ENCODE data around the gene ATP13A2. TPM values are rescaled to one million over a fixed set of nuclear protein-coding genes. Genes with fewer than 3 reads are reported as not detected.

ATP13A2 gene
- total and polyA plus RNA-seq, 2 experiments from 2014 or later: 29.6 to 32.4 TPM

DNA sequence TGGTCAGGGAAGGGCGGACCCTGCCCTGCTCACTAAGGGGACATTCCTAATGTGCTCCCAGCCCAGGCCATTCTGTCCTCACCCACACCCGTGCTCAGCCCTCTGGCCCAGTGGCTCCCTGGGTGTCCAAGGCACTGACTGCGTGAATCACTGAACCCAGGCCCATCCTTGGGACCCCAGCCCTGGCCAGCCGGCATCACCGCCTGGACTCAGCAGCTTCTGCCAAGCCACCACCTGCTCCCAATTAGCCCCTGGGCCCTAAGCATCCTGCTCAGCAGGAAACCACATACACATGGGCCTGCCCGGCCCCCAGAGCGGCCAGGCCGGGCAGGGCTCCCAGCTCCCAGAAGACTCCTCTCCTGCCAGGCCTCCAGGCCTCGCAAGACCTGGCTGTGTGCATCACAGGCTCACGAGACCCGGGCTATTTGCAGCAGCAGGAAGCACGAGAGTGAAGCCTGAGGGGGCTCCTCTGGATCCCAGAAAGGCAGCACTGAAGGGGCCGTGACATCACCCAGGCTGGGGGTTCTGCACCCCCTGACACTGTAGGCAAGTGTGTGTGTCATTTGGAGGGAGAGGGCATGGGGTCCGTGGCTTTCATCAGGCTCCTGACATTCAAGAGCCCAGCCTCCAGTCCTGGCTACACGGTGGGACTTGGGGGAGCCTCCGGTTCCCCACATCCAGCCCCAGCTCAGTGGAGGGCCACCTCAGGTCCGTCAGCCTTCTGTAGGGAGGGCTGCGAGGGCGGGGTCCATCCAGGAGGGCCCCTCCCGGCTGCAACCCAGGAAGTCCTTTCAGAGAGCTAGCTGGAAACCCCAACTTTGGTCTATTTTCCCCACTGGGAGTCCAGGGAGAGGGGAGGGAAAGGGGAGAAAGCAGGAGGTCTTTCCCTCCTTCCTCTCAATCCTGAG, 32.9 kb downstream of the ATP13A2 start:
- peak overlapping the region; percentile 95 for H3K9ac ChIP-seq
- DNase-seq: peak; percentile 96
- no peaks in the 10 kb centered on the region for H3K9me2 ChIP-seq (ENCODE audit: insufficient read depth)
- H3K27me3 ChIP-seq (replicated peaks; ENCODE audit: insufficient read depth): no peaks in the 10 kb centered on the region
- no peaks in the 10 kb centered on the region for H4K20me1 ChIP-seq (ENCODE audit: insufficient read depth)
- H2AFZ ChIP-seq: no peak overlapping the region
- H3K36me3 ChIP-seq (ENCODE audit: low read depth): no peaks in the 10 kb centered on the region
- peaks cover 23% of the 10 kb centered on the region for H3K4me1 ChIP-seq (ENCODE audit: insufficient read depth)
- H3K27ac ChIP-seq: peak overlapping the region; percentile 98
- 3 to 7% methylated on average over 19 to 20 of the region's 20 CpGs for WGBS, 2 experiments (ENCODE audit: low coverage in 1 of 2, low lambda C conversion rate in 2 of 2, missing lambda C conversion rate in 2 of 2)
- peaks cover 22% of the 10 kb centered on the region for H3F3A ChIP-seq (ENCODE audit: insufficient read depth)
- H3K79me2 ChIP-seq (ENCODE audit: insufficient read depth): peaks cover 45% of the 10 kb centered on the region
- no peaks in the 10 kb centered on the region for H3K9me3 ChIP-seq (ENCODE audit: low read depth)
- peak overlapping the region; percentile 88 for H3K4me3 ChIP-seq
- TF ChIP-seq EZH2 (IDR thresholded peaks at IDR 0.05; ENCODE audit: insufficient read depth, poor library complexity, severe bottlenecking): no peak
- no peak for TF ChIP-seq EZH2phosphoT487 (IDR thresholded peaks at IDR 0.05; ENCODE audit: insufficient read depth, low read depth)
- in situ Hi-C loops (cut with MboI): no loop called here
- peak overlapping the region; percentile 93 for H3K4me2 ChIP-seq (ENCODE audit: unreplicated experiment)

DNA sequence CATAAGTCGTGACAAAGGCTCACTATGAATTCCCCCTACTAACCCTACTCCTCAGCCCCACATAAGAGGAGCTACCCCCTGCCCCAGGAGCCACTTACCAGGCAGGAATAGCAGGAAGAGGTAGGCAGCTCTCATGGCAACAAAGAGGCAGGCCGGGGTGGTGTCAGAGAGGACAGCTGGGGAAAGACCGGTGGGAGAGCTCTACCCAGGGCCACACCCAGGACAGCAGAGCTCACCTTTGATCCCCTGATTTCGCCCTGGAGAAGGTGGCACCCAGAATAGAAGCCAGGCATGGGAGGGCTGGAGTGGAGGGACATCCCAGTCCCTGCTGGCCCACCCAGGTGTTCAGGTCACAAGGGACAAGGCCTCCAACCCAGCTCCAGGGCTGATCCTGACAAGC, 33.6 kb downstream of the ATP13A2 start:
- peaks cover 23% of the 10 kb centered on the region for H3K4me1 ChIP-seq (ENCODE audit: insufficient read depth)
- H3K9me3 ChIP-seq (ENCODE audit: low read depth): no peaks in the 10 kb centered on the region
- H3K9ac ChIP-seq: peak overlapping the region; percentile 95
- no peaks in the 10 kb centered on the region for H3K27me3 ChIP-seq (replicated peaks; ENCODE audit: insufficient read depth)
- no peak for DNase-seq
- WGBS, 2 experiments (ENCODE audit: low coverage in 1 of 2, low lambda C conversion rate in 2 of 2, missing lambda C conversion rate in 2 of 2): 93 to 100% methylated on average over 3 to 4 of the region's 4 CpGs
- H3K27ac ChIP-seq: peak overlapping the region; percentile 98
- H2AFZ ChIP-seq: no peak overlapping the region
- H3K79me2 ChIP-seq (ENCODE audit: insufficient read depth): peaks cover 45% of the 10 kb centered on the region
- no peak for TF ChIP-seq EZH2phosphoT487 (IDR thresholded peaks at IDR 0.05; ENCODE audit: insufficient read depth, low read depth)
- TF ChIP-seq EZH2 (IDR thresholded peaks at IDR 0.05; ENCODE audit: insufficient read depth, poor library complexity, severe bottlenecking): no peak
- peak overlapping the region; percentile 93 for H3K4me2 ChIP-seq (ENCODE audit: unreplicated experiment)
- in situ Hi-C loops (cut with MboI): no loop called here
- H3K9me2 ChIP-seq (ENCODE audit: insufficient read depth): no peaks in the 10 kb centered on the region
- H3K36me3 ChIP-seq (ENCODE audit: low read depth): no peaks in the 10 kb centered on the region
- no peaks in the 10 kb centered on the region for H4K20me1 ChIP-seq (ENCODE audit: insufficient read depth)
- H3F3A ChIP-seq (ENCODE audit: insufficient read depth): peaks cover 21% of the 10 kb centered on the region
- peak overlapping the region; percentile 88 for H3K4me3 ChIP-seq

DNA sequence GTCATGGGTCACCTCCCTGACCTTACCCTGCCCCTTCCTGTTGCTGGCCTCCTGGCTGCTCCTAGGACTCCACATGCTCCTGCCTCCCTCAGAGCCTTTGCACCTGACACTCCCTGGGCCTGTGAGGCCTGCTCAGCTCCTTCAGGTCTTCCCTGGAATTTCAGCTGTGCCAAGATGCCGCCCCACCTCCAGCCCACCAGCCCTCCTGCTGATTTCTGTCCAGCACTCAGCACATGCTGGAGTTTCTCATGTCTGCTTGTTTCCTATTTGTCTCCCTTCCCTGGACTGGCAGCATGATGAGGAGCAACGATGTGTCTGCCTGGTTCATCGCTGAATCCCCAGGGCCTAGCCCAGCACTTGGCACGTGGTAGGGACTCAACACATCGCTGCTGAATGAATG, 34.4 kb downstream of the ATP13A2 start:
- no peak overlapping the region for H3K27ac ChIP-seq
- H2AFZ ChIP-seq: no peak overlapping the region
- no peaks in the 10 kb centered on the region for H4K20me1 ChIP-seq (ENCODE audit: insufficient read depth)
- no peaks in the 10 kb centered on the region for H3K9me2 ChIP-seq (ENCODE audit: insufficient read depth)
- no peak for DNase-seq
- H3K36me3 ChIP-seq (ENCODE audit: low read depth): no peaks in the 10 kb centered on the region
- in situ Hi-C loops (cut with MboI): no loop called here
- peaks cover 23% of the 10 kb centered on the region for H3K4me1 ChIP-seq (ENCODE audit: insufficient read depth)
- peaks cover 16% of the 10 kb centered on the region for H3F3A ChIP-seq (ENCODE audit: insufficient read depth)
- H3K4me3 ChIP-seq: no peak overlapping the region
- peaks cover 45% of the 10 kb centered on the region for H3K79me2 ChIP-seq (ENCODE audit: insufficient read depth)
- no peak overlapping the region for H3K9ac ChIP-seq
- TF ChIP-seq EZH2 (IDR thresholded peaks at IDR 0.05; ENCODE audit: insufficient read depth, poor library complexity, severe bottlenecking) (no peak), EZH2phosphoT487 (IDR thresholded peaks at IDR 0.05; ENCODE audit: insufficient read depth, low read depth) (no peak)
- 80 to 81% methylated on average over 5 of the region's 5 CpGs for WGBS, 2 experiments (ENCODE audit: low coverage in 1 of 2, low lambda C conversion rate in 2 of 2, missing lambda C conversion rate in 2 of 2)
- no peaks in the 10 kb centered on the region for H3K27me3 ChIP-seq (replicated peaks; ENCODE audit: insufficient read depth)
- H3K4me2 ChIP-seq (ENCODE audit: unreplicated experiment): no peak overlapping the region
- no peaks in the 10 kb centered on the region for H3K9me3 ChIP-seq (ENCODE audit: low read depth)

DNA sequence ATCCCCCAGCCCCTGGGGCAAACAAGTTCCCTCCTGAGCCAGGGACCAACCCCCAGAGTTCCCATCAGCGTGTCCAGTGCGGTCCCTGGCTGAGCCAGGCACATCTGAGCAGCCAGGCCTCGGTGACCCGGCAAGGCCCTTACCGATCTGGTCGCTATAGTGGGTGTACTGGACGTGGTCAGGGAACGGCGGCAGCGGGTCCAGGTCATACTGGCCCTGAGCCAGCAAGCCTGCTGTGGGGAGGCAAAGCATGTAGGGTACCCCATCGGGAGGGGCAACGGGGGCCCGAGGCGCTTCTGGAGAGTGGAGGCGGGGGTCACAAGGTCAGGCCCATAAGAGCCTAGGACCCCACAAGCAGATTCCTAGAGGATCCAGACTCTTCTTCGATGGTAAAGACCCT, 34.8 kb downstream of the ATP13A2 start:
- peaks cover 11% of the 10 kb centered on the region for H3F3A ChIP-seq (ENCODE audit: insufficient read depth)
- TF ChIP-seq EZH2 (IDR thresholded peaks at IDR 0.05; ENCODE audit: insufficient read depth, poor library complexity, severe bottlenecking) (no peak), EZH2phosphoT487 (IDR thresholded peaks at IDR 0.05; ENCODE audit: insufficient read depth, low read depth) (no peak)
- H3K9ac ChIP-seq: no peak overlapping the region
- H3K9me2 ChIP-seq (ENCODE audit: insufficient read depth): no peaks in the 10 kb centered on the region
- in situ Hi-C loops (cut with MboI): no loop called here
- DNase-seq: no peak
- H3K9me3 ChIP-seq (ENCODE audit: low read depth): no peaks in the 10 kb centered on the region
- H3K4me1 ChIP-seq (ENCODE audit: insufficient read depth): peaks cover 19% of the 10 kb centered on the region
- H3K27ac ChIP-seq: no peak overlapping the region
- WGBS, 2 experiments (ENCODE audit: low coverage in 1 of 2, low lambda C conversion rate in 2 of 2, missing lambda C conversion rate in 2 of 2): 79 to 81% methylated on average over 15 to 16 of the region's 16 CpGs
- peaks cover 45% of the 10 kb centered on the region for H3K79me2 ChIP-seq (ENCODE audit: insufficient read depth)
- no peak overlapping the region for H3K4me2 ChIP-seq (ENCODE audit: unreplicated experiment)
- H3K36me3 ChIP-seq (ENCODE audit: low read depth): no peaks in the 10 kb centered on the region
- H3K27me3 ChIP-seq (replicated peaks; ENCODE audit: insufficient read depth): no peaks in the 10 kb centered on the region
- H3K4me3 ChIP-seq: no peak overlapping the region
- H2AFZ ChIP-seq: no peak overlapping the region
- no peaks in the 10 kb centered on the region for H4K20me1 ChIP-seq (ENCODE audit: insufficient read depth)
